Immature natural killer cell (primary cell): ENCODE results near the gene CD164L2. TPM values are rescaled to one million over a fixed set of nuclear protein-coding genes. Genes with fewer than 3 reads are reported as not detected.
A peak's percentile ranks its signal among the peaks of the same experiment; 100 is the strongest.

ENCODE experiments used
- DNase-seq, 3 donors: peaks; one replicate each; pipeline ENCODE4 v3.0.0; 2022; ENCODE audit warnings: mixed read lengths in 1 of 3
- H3K27ac Mint-ChIP-seq, 6 donors: one replicate each; pipeline ENCODE4 v1.8.0; 2020; ENCODE audit warnings: mixed read lengths in 6 of 6, mild to moderate bottlenecking in 5 of 6, inconsistent platforms in 4 of 6, moderate library complexity in 3 of 6
- H3K27me3 Mint-ChIP-seq, 3 donors: one replicate each; pipeline ENCODE4 v1.8.0; 2020 to 2021; ENCODE audit warnings: low read depth in 3 of 3, mild to moderate bottlenecking in 3 of 3, mixed read lengths in 3 of 3, moderate library complexity in 3 of 3, inconsistent platforms in 1 of 3
- H3K36me3 Mint-ChIP-seq, 3 donors: one replicate each; pipeline ENCODE4 v1.8.0; 2020; ENCODE audit warnings: mixed read lengths in 3 of 3, inconsistent platforms in 2 of 3, mild to moderate bottlenecking in 2 of 3
- H3K4me1 Mint-ChIP-seq, 2 donors: one replicate each; pipeline ENCODE4 v1.8.0; 2020; ENCODE audit warnings: inconsistent platforms in 2 of 2, mild to moderate bottlenecking in 2 of 2, mixed read lengths in 2 of 2, moderate library complexity in 1 of 2
- H3K4me3 Mint-ChIP-seq, 5 donors: one replicate each; pipeline ENCODE4 v1.8.0; 2020; ENCODE audit warnings: mild to moderate bottlenecking in 5 of 5, mixed read lengths in 5 of 5, inconsistent platforms in 3 of 5, moderate library complexity in 3 of 5
- H3K9me3 Mint-ChIP-seq, 6 donors: one replicate each; pipeline ENCODE4 v1.8.0; 2020; ENCODE audit warnings: mild to moderate bottlenecking in 6 of 6, mixed read lengths in 6 of 6, inconsistent platforms in 4 of 6, moderate library complexity in 3 of 6
- polyA plus RNA-seq, 3 donors: library from polyadenylated mRNA; unstranded; fragments of 300-500 nt; fragmentation: Illumina TruSeq; gene quantifications; one replicate each; pipeline ENCODE4 v1.2.3, GENCODE V29; 2021

CD164L2 gene
- polyA plus RNA-seq, 3 donors from 2014 or later, result not detected

DNA sequence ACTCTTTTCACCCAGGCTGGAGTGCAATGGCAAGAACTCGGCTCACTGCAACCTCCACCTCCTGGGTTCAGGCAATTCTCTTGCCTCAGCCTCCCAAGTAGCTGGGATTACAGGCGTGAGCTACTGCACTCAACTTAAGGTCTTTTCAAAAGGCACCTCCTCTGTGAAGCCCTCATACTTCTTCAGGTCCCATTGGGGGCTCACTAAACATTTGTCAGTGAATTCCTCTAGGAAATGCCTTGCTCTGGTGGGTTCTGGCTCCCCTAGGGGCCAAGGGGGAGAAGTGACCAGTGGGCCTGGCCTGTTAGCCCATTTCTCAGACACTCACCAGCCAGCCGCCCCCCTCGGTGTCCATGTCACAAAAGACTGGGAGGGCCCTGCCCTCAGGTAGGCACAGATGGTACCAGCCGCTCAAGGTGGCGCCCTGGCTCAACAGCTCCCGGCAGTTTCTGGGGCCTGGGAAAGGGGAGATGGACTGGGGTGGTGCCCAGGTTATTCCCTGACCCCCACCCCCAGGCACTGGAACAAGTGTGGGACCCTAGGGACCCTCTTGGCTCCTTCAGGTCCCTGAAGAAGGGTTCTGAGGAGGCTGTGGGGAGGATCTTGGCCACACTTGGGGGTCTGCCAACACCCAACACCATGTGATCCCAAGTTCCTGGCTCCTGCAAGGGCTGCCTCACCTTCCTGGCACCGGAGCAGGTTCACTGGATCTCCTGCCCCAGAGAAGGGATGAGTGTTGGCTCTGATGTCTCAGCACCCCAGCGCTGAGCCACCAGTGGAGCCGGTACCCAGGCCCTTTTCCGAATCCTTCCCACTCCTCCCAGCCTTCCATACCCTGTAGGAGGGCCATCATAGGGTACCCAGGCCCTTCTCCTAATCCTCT is 10.1 kb downstream of the CD164L2 start:
- H3K36me3 Mint-ChIP-seq, result no peaks in the 10 kb centered on the region
- no peak overlapping the region for H3K27ac Mint-ChIP-seq
- H3K9me3 Mint-ChIP-seq, result no peaks in the 10 kb centered on the region
- H3K4me3 Mint-ChIP-seq, result no peak overlapping the region
- no peak for DNase-seq
- peaks cover 4 to 11% of the 10 kb centered on the region in 2 donors for H3K4me1 Mint-ChIP-seq
- no peaks in the 10 kb centered on the region for H3K27me3 Mint-ChIP-seq

DNA sequence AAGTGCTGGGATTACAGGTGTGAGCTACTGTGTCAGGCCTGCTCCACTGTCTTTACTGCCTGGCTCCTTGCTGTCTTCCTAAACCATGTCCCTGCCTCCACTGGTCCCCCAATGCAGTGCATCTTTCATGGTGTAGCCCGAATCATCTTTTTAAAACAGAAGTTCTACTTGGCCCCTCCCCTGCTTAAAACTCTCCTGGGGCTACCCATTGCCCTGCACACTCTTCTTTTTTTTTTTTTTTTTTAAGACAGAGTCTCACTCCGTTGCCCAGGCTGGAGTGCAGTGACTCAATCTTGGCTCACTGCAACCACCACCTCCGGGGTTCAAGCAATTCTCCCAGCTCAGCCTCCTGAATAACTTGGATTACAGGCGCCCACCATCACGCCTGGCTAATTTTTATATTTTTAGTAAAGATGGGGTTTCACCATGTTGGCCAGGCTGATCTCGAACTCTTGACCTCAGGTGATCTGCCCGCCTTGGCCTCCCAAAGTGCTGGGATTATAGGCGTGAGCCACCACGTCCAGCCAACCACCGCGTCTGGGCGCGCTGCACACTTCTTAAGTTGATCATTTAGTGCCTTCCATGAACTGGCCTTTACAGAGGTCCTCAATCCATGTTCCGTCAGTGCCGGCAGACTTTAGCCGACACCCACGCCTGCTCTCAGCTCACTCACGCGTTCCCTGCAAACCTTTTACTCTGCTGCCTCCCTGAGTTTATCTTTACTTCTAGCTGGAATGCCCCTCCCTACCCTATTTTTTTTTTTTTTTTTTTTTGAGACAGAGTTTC is 10.9 kb downstream of the CD164L2 start:
- no peak overlapping the region for H3K4me3 Mint-ChIP-seq

DNA sequence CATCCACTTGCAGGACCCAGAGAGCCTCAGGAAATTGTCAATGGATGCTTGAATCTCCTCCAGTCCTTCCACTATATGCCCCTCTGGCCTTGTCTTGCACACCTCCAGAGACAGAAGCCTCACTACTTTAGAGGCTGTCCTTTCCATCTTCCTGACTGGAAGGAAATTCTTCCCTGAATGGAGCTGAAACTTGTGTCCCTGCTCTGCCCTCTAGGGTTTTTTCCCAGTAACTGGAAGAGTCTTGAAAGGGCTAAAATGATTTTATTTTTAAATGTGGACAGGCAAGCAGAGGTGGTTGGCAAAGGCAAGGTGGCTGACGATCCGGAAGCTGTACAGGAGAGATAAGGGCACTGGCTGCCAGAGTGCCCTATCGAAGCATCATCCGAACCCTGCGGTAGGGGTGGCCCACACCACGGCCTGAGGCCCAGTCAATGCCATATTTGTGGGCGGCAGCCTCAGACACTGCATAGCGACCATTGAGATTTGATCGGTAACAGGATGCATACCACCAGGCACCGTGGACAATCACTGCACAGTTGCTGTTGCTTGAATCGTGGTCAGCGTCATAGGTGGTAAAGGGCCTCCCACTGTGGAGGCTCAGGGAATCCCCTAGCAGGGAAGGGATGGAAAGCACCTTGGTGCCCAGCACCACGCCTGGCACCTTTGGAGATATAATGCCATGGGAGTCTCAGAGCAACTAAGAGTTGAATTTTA is 14.1 kb downstream of the CD164L2 start:
- H3K9me3 Mint-ChIP-seq, result no peaks in the 10 kb centered on the region
- no peak overlapping the region for H3K4me3 Mint-ChIP-seq
- H3K36me3 Mint-ChIP-seq, result no peaks in the 10 kb centered on the region
- peaks cover 22 to 28% of the 10 kb centered on the region in 2 donors for H3K4me1 Mint-ChIP-seq
- H3K27me3 Mint-ChIP-seq, result peaks cover 0 to 4% (median 1%) of the 10 kb centered on the region in 3 donors
- peak; percentile 54 to 68 (median 67) for DNase-seq
- peak overlapping the region in 4 of 6 donors; percentile 41 to 84 (median 70) for H3K27ac Mint-ChIP-seq

More for the DNA sequence above, 10.9 kb downstream of the CD164L2 start:
- H3K4me1 Mint-ChIP-seq, result peaks cover 5 to 11% of the 10 kb centered on the region in 2 donors
- no peak for DNase-seq
- no peaks in the 10 kb centered on the region for H3K27me3 Mint-ChIP-seq
- no peaks in the 10 kb centered on the region for H3K9me3 Mint-ChIP-seq
- no peak overlapping the region for H3K27ac Mint-ChIP-seq
- no peaks in the 10 kb centered on the region for H3K36me3 Mint-ChIP-seq

DNA sequence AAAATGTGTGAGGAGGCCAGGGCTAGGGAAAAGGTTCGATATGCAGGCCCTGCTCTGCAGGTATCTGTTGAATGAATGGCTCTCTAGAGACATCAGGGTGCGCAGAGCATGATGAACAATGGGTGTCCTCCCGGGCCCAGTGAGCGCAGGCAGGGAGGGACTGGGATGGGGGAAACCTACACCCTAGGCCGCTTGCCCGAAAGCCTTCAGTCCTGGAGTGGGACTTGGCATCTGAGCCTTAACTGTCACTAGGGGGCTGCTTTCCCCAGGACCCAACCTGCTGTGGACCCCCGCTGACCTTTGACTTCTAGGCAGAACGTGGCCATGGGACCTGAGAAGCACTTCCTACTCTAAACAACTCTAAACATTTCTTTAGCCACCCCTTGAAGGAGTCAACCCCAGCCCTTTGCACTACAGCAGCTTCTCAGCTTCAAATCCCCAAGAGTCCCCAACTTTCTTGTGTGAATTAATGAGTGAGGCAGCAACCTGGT is 15.9 kb downstream of the CD164L2 start:
- Mint-ChIP-seq H3K27me3 (peaks cover 0 to 4% (median 4%) of the 10 kb centered on the region in 3 donors), H3K36me3 (no peaks in the 10 kb centered on the region), H3K27ac (no peak overlapping the region), H3K4me1 (peaks cover 22 to 28% of the 10 kb centered on the region in 2 donors), H3K4me3 (peak overlapping the region; percentile 63 to 79 (median 69)), H3K9me3 (no peaks in the 10 kb centered on the region)
- DNase-seq, result no peak

DNA sequence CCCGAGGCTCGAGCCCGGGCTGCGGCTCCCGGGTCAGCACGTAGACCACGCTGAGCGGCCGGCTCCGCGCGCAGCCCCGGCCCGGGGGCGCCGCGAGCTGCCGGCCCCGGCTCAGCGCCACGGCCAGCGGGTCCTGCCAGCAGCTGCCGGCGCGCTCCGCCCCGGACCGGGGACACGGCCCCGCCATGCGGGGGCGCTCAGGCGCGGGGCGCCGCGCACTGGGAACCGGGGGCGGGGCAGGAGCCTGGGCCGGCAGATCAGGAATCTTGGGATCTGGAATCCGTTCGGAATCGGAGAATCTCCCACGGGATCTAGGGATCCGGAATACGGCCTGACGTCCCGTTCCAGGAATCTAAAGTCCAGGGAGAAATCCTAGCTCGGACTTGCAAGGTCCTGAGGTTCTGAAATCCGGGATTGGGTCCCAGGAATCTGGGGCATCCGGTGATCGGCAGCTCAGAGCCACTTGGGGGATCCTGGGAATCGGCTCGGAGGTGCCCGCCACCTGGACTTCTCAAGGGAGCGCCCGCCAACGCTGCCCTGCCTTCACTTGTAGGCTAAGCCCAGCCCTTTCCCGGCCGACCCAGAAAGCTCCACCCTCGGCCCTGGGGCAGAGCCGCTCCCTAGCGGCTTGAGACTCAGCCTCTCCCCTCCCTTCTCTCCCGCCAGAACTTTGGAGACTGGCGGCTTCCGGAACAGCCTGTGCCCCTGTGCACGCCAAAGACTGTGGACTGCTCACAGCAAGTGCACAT is 16.5 kb downstream of the CD164L2 start, which contains the start of gene MAP3K6:
Gene MAP3K6 (minus strand): TSS at position 551 of the 749 bp plus-strand sequence. CDS start 364 bp downstream, at position 187.
- H3K4me3 Mint-ChIP-seq, result peak within 1 kb of the TSS; percentile 83 to 90 (median 88)
- H3K27ac Mint-ChIP-seq, result peak within 1 kb of the TSS in 4 of 6 donors; percentile 46 to 80 (median 61)
- H3K4me1 Mint-ChIP-seq, result peaks cover 22 to 28% of the 10 kb centered on the region in 2 donors
- no peaks in the 10 kb centered on the region for H3K36me3 Mint-ChIP-seq
- H3K9me3 Mint-ChIP-seq, result no peaks in the 10 kb centered on the region
- H3K27me3 Mint-ChIP-seq, result peaks cover 0 to 4% (median 4%) of the 10 kb centered on the region in 3 donors
- peak; percentile 38 to 39 (median 39) for DNase-seq

DNA sequence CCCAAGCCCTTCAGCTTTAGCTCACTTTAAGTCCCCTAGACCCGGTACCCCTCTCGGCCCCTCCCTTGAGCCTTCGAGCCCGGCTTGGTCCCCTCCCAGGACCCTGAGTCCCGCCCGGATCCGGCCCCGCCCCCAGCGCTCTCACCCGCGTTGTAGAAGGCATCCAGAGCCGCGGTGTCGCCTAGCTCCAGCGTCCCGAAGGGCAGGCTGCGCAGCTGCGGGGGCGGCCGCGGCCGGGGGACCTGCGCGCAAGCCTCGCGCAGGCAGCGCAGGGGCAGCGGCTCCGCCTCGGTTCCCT is 17.1 kb downstream of the CD164L2 start:
- H3K27me3 Mint-ChIP-seq, result peaks cover 0 to 4% (median 4%) of the 10 kb centered on the region in 3 donors
- no peaks in the 10 kb centered on the region for H3K9me3 Mint-ChIP-seq
- H3K27ac Mint-ChIP-seq, result peak overlapping the region in 2 of 6 donors; percentile 69 to 80
- peak; percentile 44 to 54 (median 54) for DNase-seq
- peak overlapping the region; percentile 83 to 90 (median 88) for H3K4me3 Mint-ChIP-seq
- H3K36me3 Mint-ChIP-seq, result no peaks in the 10 kb centered on the region
- H3K4me1 Mint-ChIP-seq, result peaks cover 22 to 28% of the 10 kb centered on the region in 2 donors

DNA sequence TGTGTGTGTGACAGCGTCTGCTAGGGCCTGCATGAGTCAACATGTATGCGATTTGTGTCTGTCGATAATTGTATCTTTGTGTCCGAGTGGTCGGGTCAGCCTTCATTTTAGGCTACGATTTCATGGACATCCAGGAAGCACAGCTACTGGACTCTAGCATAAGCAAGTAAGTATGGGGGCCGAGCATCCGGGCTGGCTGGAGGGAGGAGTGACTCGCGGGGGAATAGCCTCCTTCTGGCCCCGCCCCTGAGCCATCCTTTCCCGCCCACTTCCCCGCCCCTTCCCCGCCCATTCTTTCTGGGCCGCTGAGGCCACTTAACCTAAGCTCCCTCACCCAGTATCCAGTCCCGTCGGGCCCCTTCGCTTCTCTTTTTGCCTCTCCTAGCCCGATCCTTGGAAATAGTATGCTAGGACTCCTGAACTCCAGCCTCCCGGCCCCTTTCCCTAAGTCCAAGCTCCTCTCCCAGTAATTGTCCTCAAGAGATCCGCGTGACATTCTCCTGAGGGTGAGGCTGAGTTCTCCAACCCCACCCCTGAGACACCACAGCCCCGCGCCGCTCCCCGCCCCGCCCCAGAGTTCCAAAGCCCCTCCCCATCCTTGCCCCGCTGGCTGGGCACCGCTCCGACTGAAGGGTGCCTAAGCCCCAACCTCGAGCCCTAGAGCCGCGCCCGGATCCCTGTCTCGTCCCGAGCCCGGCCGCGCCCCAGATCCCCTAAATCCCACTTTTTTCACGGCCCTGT is 17.6 kb downstream of the CD164L2 start:
- DNase-seq, result peak; percentile 66 to 75 (median 73)
- Mint-ChIP-seq H3K27ac (peak overlapping the region in 5 of 6 donors; percentile 39 to 86 (median 69)), H3K4me1 (peaks cover 23 to 28% of the 10 kb centered on the region in 2 donors), H3K4me3 (peak overlapping the region; percentile 83 to 90 (median 88)), H3K36me3 (no peaks in the 10 kb centered on the region), H3K27me3 (peaks cover 0 to 4% (median 4%) of the 10 kb centered on the region in 3 donors), H3K9me3 (no peaks in the 10 kb centered on the region)

DNA sequence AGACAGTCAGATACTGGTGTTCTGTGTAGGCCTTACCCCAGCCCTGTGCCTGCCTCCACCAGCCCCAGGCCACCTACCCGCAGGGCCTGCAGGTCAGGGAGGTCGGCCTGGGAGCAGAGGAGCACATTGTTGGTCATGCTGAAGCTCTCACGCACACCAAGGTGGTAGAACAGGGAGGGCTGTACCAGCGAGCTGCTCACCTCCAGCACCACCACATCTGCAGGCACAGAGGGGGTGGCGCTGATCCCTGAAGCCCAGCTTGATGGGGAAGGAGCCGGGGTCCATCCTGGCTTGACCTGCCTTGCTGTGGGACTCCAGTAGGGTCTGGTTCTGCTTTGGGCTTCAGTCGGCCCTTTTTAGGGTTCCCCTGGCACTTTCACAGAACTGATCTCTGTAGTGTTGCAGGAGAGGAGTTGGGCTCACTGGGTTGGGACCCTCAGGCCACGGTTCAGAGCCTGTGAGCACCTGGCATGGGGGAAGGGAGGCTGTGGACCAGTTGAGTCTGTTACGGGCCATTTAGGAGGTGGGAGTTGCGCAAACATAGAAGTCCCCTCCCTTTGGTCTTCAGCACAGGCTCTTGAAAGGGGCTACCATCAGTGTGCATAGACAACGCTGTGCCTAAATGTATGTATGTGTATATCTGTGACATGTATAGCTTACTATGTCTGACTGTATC is 18.3 kb downstream of the CD164L2 start:
- no peaks in the 10 kb centered on the region for H3K36me3 Mint-ChIP-seq
- peak overlapping the region; percentile 83 to 90 (median 88) for H3K4me3 Mint-ChIP-seq
- no peak for DNase-seq
- peak overlapping the region in 5 of 6 donors; percentile 39 to 86 (median 69) for H3K27ac Mint-ChIP-seq
- no peaks in the 10 kb centered on the region for H3K9me3 Mint-ChIP-seq
- H3K4me1 Mint-ChIP-seq, result peaks cover 30 to 33% of the 10 kb centered on the region in 2 donors
- H3K27me3 Mint-ChIP-seq, result peaks cover 0 to 7% (median 4%) of the 10 kb centered on the region in 3 donors

DNA sequence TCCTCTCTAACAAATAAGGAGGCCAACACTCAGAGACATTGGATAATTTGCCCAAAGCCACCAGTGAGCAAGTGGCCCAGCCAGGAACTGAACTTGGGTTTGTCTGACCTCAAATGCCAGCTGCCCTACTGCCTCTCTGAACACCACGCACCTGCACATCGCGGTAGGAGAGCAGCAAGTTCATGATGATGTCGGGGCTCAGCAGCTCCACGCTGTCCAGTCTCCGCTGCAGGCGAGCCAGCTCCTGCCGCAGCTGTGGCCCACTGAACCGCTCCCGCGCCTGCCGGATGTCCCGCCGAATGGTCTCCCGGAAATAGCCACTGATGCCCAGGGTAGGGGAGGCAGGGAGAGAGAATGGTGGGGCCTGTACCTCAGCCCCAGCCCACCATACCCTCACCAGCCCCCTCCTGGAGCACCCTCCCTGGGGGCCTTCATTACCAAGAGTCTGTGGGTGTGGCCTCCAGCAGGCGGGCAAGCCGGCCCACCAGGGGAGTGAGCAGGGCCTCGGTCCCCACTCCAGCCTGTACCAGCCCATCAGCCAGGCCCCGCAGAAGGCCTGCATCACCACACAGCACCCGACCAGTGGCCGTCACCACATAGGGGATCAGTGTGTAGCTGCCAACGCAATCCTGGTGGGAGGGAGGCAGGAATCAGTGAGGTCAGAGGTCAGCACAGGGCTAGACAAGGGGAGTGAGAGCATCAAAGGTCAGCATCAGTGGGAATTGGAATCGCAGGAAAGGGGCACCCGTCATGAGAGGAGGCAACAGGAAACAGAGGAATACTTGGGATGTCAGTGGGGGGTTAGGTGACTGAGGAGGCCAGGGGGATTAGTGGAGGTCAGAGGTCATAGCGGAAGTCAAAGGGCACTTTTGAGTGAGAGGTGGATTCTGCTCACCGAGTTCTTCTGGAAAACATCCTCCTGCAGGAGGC is 19.1 kb downstream of the CD164L2 start:
- Mint-ChIP-seq H3K36me3 (no peaks in the 10 kb centered on the region), H3K4me1 (peaks cover 30 to 37% of the 10 kb centered on the region in 2 donors), H3K27ac (peak overlapping the region in 3 of 6 donors; percentile 22 to 34 (median 24)), H3K27me3 (peaks cover 2 to 8% (median 4%) of the 10 kb centered on the region in 3 donors), H3K4me3 (peak overlapping the region in 1 of 5 donors; percentile 52), H3K9me3 (no peaks in the 10 kb centered on the region)
- no peak for DNase-seq

DNA sequence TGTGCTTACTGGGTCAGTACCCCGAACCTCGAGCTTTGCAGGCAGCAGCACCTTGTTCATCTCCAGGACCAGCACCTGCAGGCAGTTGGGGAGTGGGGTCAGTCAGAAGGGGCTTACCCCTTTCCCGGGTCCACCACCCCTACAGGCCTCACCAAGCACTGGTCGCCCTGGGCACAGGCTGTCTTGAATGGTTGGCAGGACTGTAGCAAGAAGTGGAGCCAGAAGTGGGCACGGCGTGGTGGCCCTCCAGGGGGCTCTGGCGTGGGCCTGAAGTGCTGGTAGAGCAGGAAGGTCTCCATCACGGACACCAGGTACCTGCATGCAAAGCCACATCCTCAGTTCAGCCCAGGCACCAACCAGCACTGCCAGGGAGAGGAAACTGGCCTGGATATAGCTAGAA is 21.6 kb downstream of the CD164L2 start:
- Mint-ChIP-seq H3K9me3 (no peaks in the 10 kb centered on the region), H3K27me3 (peaks cover 8 to 19% (median 10%) of the 10 kb centered on the region in 3 donors), H3K36me3 (no peaks in the 10 kb centered on the region), H3K4me1 (peaks cover 40 to 47% of the 10 kb centered on the region in 2 donors), H3K27ac (peak overlapping the region in 1 of 6 donors; percentile 35), H3K4me3 (peak overlapping the region in 1 of 5 donors; percentile 62)
- DNase-seq, result no peak

DNA sequence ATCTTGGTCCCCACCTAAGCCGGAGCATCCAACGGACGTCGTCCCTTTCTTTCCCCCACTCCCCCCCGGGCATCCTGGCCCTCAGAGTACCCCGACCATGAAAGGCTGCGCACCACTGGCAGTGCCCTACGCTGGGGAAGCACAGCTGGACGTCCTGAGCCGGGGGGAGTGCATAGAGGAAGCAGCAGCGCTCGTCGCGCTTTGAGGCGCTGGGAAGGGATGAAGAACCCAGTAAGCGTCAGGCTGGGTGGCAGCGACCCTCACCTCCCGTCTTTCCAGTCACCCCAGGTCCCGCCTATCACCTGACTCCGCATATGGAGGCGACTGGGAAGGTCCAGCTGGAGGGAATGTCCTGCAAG is 22.1 kb downstream of the CD164L2 start:
- peaks cover 10 to 20% (median 12%) of the 10 kb centered on the region in 3 donors for H3K27me3 Mint-ChIP-seq
- H3K4me3 Mint-ChIP-seq, result peak overlapping the region in 3 of 5 donors; percentile 72 to 81 (median 76)
- no peaks in the 10 kb centered on the region for H3K36me3 Mint-ChIP-seq
- no peak for DNase-seq
- H3K4me1 Mint-ChIP-seq, result peaks cover 45 to 52% of the 10 kb centered on the region in 2 donors
- no peaks in the 10 kb centered on the region for H3K9me3 Mint-ChIP-seq
- no peak overlapping the region for H3K27ac Mint-ChIP-seq
